Neuronal stem cell (in vitro differentiated cells): ENCODE data around the gene DIAPH2.

ENCODE experiments used
- DNase-seq: peaks from one replicate; pipeline ENCODE4 v3.0.0-alpha.2; 2013; ENCODE audit warnings: low spot score
- H2AFZ ChIP-seq: one replicate; pipeline ENCODE4 v1.6.1; 2013; ENCODE audit warnings: mild to moderate bottlenecking, low read length, inconsistent platforms
- H2AK5ac ChIP-seq: 2 replicates; pipeline ENCODE4 v1.6.1; 2013; ENCODE audit warnings: low read depth, mild to moderate bottlenecking, inconsistent platforms, low read length, moderate library complexity, mixed read lengths
- H2BK120ac ChIP-seq: 2 replicates; pipeline ENCODE4 v1.6.1; 2013; ENCODE audit warnings: low read depth, mild to moderate bottlenecking, inconsistent platforms, low read length, moderate library complexity, mixed read lengths
- H2BK12ac ChIP-seq: one replicate; pipeline ENCODE4 v1.6.1; 2013; ENCODE audit warnings: low read length, inconsistent platforms
- H2BK15ac ChIP-seq: 2 replicates; pipeline ENCODE4 v1.6.1; 2013; ENCODE audit warnings: mild to moderate bottlenecking, low read length, inconsistent platforms, mixed read lengths
- H2BK5ac ChIP-seq: one replicate; pipeline ENCODE4 v1.6.1; 2013; ENCODE audit warnings: inconsistent platforms, mild to moderate bottlenecking, low read length, moderate library complexity
- H3K14ac ChIP-seq: one replicate; pipeline ENCODE4 v1.6.1; 2013; ENCODE audit warnings: low read length, inconsistent platforms
- H3K18ac ChIP-seq: 2 replicates; pipeline ENCODE4 v1.6.1; 2013; ENCODE audit warnings: low read length, inconsistent platforms
- H3K23ac ChIP-seq: 2 replicates; pipeline ENCODE4 v1.6.1; 2013; ENCODE audit warnings: low read depth, mild to moderate bottlenecking, mixed read lengths, low read length, inconsistent platforms; ENCODE audit not compliant: poor library complexity
- H3K27ac ChIP-seq: replicated peaks from 3 replicates; pipeline ENCODE4 v1.5.1; 2013; ENCODE audit warnings: low read length, inconsistent platforms
- H3K27me3 ChIP-seq, 3 experiments: 2 replicates each; pipeline ENCODE4 v1.6.1; 2013; ENCODE audit warnings: low read length in 3 of 3, mild to moderate bottlenecking in 2 of 3, inconsistent platforms in 1 of 3, low read depth in 1 of 3, mixed read lengths in 1 of 3, moderate library complexity in 1 of 3; ENCODE audit not compliant: control insufficient read depth in 3 of 3, insufficient read depth in 3 of 3
- H3K36me3 ChIP-seq, 2 donors: replicated peaks in 1 of 2; 2 replicates each; pipeline ENCODE4 v1.6.1; 2013; ENCODE audit warnings: low read length in 2 of 2; ENCODE audit not compliant: control insufficient read depth in 2 of 2, insufficient read depth in 2 of 2
- H3K4ac ChIP-seq: 2 replicates; pipeline ENCODE4 v1.6.1; 2013; ENCODE audit warnings: inconsistent platforms, mild to moderate bottlenecking, low read length, moderate library complexity
- H3K4me1 ChIP-seq, 2 donors: 1 replicate in 1 of 2; 2 replicates in 1 of 2; pipeline ENCODE4 v1.6.1; 2013; ENCODE audit warnings: low read length in 2 of 2, low read depth in 1 of 2; ENCODE audit not compliant: control insufficient read depth in 2 of 2, insufficient read depth in 1 of 2
- H3K4me2 ChIP-seq: one replicate; pipeline ENCODE4 v1.6.1; 2013; ENCODE audit warnings: mild to moderate bottlenecking, low read length, inconsistent platforms; ENCODE audit not compliant: insufficient read depth, poor library complexity, severe bottlenecking
- H3K4me3 ChIP-seq, 2 donors: 2 replicates each; pipeline ENCODE4 v1.5.1; 2013; ENCODE audit warnings: low read length in 2 of 2, mild to moderate bottlenecking in 2 of 2, inconsistent platforms in 1 of 2, moderate library complexity in 1 of 2
- H3K79me1 ChIP-seq: one replicate; pipeline ENCODE4 v1.6.1; 2013; ENCODE audit warnings: low read depth, mild to moderate bottlenecking, inconsistent platforms, low read length, moderate library complexity
- H3K9ac ChIP-seq: one replicate; pipeline ENCODE4 v1.6.1; 2013; ENCODE audit warnings: mild to moderate bottlenecking, low read depth, low read length, inconsistent platforms; ENCODE audit not compliant: poor library complexity
- H3K9me3 ChIP-seq, 2 donors: replicated peaks in 1 of 2; 2 replicates each; pipeline versions ENCODE3 to v1.6.1; 2013; ENCODE audit warnings: low read length in 2 of 2, mild to moderate bottlenecking in 2 of 2, inconsistent platforms in 1 of 2, low read depth in 1 of 2, mixed read lengths in 1 of 2, moderate library complexity in 1 of 2; ENCODE audit not compliant: control insufficient read depth in 2 of 2, insufficient read depth in 1 of 2
- H4K8ac ChIP-seq: one replicate; pipeline ENCODE4 v1.6.1; 2013; ENCODE audit warnings: low read depth, mild to moderate bottlenecking, inconsistent platforms, low read length, moderate library complexity
- H4K91ac ChIP-seq: one replicate; pipeline ENCODE4 v1.6.1; 2013; ENCODE audit warnings: low read length, low read depth, mild to moderate bottlenecking, inconsistent platforms; ENCODE audit not compliant: poor library complexity
- WGBS, 2 donors: extraction: QIAGEN DNeasy Blood & Tissue Kit; methylation state at CpG; one replicate each; pipeline ENCODE4 v1.1.7; 2013; ENCODE audit warnings: missing lambda C conversion rate in 2 of 2, mixed read lengths in 1 of 2; ENCODE audit not compliant: insufficient read length in 2 of 2, insufficient replicate concordance in 1 of 2; ENCODE audit errors: extremely low coverage in 2 of 2; 5-methylcytosine and 5-hydroxymethylcytosine counted together

The DIAPH2 gene

DNA sequence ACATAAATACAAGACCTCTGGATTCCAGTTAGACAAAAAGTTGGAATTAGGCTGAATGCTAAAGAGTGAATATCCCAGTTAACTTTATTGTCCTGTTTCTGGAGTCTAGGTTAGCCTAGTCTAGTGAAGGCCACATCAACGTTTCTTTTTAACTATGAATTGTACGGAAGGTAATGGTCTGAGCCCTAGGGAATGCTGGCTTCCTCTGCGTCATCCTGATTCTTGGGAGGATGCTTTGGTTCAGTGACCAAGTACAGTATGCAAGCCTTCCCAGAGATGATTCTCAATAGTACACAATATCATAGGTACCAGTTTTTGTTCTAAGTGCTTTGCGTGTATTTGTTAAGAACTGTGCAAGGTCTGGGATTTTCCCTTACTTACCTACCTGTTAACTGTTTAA, 11.8 kb downstream of the DIAPH2 start:
- no CpG with 5 or more reads among the region's 4 CpGs for WGBS, 2 donors
- no peaks in the 10 kb centered on the region for H3K9me3 ChIP-seq
- no peak overlapping the region for H3K14ac ChIP-seq
- no peak for DNase-seq
- H3K4me1 ChIP-seq = no peaks in the 10 kb centered on the region
- no peak overlapping the region for H2BK120ac ChIP-seq
- no peak overlapping the region for H3K23ac ChIP-seq
- H4K8ac ChIP-seq = no peak overlapping the region
- no peak overlapping the region for H3K4ac ChIP-seq
- H3K79me1 ChIP-seq = no peaks in the 10 kb centered on the region
- no peaks in the 10 kb centered on the region for H3K27me3 ChIP-seq
- no peak overlapping the region for H2BK5ac ChIP-seq
- no peak overlapping the region for H2AFZ ChIP-seq
- no peak overlapping the region for H2BK12ac ChIP-seq
- no peak overlapping the region for H4K91ac ChIP-seq
- no peak overlapping the region for H3K18ac ChIP-seq
- H3K4me3 ChIP-seq = no peak overlapping the region
- no peak overlapping the region for H2AK5ac ChIP-seq
- no peak overlapping the region for H3K4me2 ChIP-seq
- no peaks in the 10 kb centered on the region for H3K36me3 ChIP-seq
- no peak overlapping the region for H3K27ac ChIP-seq
- H2BK15ac ChIP-seq = no peak overlapping the region
- H3K9ac ChIP-seq = no peak overlapping the region

DNA sequence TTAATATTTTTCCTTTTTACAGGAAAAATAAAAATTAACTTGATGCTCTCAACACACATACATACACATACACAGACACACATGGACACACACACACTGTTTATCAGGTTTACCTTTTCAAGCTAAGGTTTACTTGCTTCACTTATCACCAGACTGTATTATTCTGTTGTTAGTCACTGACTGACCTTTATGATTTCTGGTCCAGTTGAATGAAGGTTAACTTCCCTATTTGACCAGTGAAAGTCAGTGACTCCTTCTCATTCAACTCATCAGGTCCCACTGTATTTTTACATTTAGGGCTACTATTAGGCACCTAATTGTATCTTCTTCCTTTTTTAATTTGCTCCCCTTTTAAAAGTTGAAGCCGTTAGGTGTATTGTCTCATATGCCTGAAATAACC, 16.0 kb downstream of the DIAPH2 start:
- Histone ChIP-seq H3K23ac (no peak overlapping the region), H2BK5ac (no peak overlapping the region)

DNA sequence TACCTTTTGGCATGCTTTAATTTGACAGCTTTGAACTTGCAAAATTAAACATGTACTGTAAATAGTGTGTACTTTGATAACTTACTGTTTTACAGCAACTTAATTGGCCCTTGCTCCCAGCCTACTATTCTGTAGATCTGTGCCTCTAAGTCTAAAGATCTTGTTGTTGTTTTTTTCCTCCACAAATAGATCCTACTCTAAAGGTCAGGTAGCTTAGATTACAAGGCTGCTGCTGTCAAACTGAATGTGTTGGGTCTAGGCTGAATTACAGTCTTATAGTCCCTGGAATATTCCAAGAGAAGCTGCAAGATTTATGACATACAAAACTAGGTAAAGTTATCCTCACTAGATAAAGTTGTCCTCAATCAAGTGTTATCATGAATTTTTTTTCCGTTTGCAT, 18.7 kb downstream of the DIAPH2 start:
- no peak overlapping the region for H3K14ac ChIP-seq
- no peak overlapping the region for H2BK120ac ChIP-seq
- H4K91ac ChIP-seq = no peak overlapping the region
- H3K4me1 ChIP-seq = peaks cover 0 to 2% of the 10 kb centered on the region in 2 donors
- no peak overlapping the region for H2AFZ ChIP-seq
- H3K18ac ChIP-seq = no peak overlapping the region
- H3K9ac ChIP-seq = no peak overlapping the region
- H3K4me3 ChIP-seq = no peak overlapping the region
- no peak overlapping the region for H3K23ac ChIP-seq
- no peaks in the 10 kb centered on the region for H3K36me3 ChIP-seq
- no peak overlapping the region for H2BK15ac ChIP-seq
- no peak overlapping the region for H3K4me2 ChIP-seq
- H3K9me3 ChIP-seq = no peaks in the 10 kb centered on the region
- H3K27me3 ChIP-seq = no peaks in the 10 kb centered on the region
- H4K8ac ChIP-seq = no peak overlapping the region
- no peak overlapping the region for H3K27ac ChIP-seq
- no CpG with 5 or more reads among the region's 1 CpG for WGBS, 2 donors
- no peak overlapping the region for H2AK5ac ChIP-seq
- no peak for DNase-seq
- no peaks in the 10 kb centered on the region for H3K79me1 ChIP-seq
- H3K4ac ChIP-seq = no peak overlapping the region
- no peak overlapping the region for H2BK12ac ChIP-seq
- no peak overlapping the region for H2BK5ac ChIP-seq

More for the DNA sequence above, 16.0 kb downstream of the DIAPH2 start:
- H2BK12ac ChIP-seq = no peak overlapping the region
- H2AFZ ChIP-seq = no peak overlapping the region
- WGBS, 2 donors = no CpG with 5 or more reads among the region's 1 CpG
- DNase-seq = no peak
- H3K9me3 ChIP-seq = no peaks in the 10 kb centered on the region
- H3K4me2 ChIP-seq = no peak overlapping the region
- H3K14ac ChIP-seq = no peak overlapping the region
- H3K18ac ChIP-seq = no peak overlapping the region
- H3K9ac ChIP-seq = no peak overlapping the region
- no peak overlapping the region for H3K4ac ChIP-seq
- no peak overlapping the region for H2BK120ac ChIP-seq
- no peak overlapping the region for H4K8ac ChIP-seq
- H3K79me1 ChIP-seq = no peaks in the 10 kb centered on the region
- H3K27me3 ChIP-seq = no peaks in the 10 kb centered on the region
- no peak overlapping the region for H2BK15ac ChIP-seq
- no peak overlapping the region for H4K91ac ChIP-seq
- H3K4me3 ChIP-seq = no peak overlapping the region
- no peak overlapping the region for H3K27ac ChIP-seq
- no peaks in the 10 kb centered on the region for H3K36me3 ChIP-seq
- peaks cover 0 to 2% of the 10 kb centered on the region in 2 donors for H3K4me1 ChIP-seq
- H2AK5ac ChIP-seq = no peak overlapping the region

DNA sequence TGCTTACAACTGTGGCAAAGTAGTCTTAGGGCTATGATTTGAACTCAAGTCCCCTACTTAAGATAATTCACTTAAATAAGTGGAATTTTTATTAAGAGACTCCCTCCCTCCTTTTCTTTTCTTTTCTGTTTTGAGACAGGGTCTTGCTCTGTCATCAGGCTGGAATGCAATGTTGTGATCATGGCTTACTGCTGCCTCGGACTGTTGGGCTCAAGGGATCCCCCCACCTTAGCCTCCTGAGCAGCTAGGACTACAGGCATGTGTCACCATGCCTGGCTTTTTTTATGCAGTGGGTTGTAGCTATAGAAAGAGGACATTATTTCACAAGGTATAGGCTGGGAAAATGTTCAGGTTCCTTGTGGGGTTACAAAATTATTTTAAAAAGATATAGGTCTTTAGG, 19.2 kb downstream of the DIAPH2 start:
- H2BK15ac ChIP-seq = no peak overlapping the region
- H3K4me3 ChIP-seq = no peak overlapping the region
- no peak overlapping the region for H4K8ac ChIP-seq
- no peaks in the 10 kb centered on the region for H3K36me3 ChIP-seq
- H3K23ac ChIP-seq = no peak overlapping the region
- DNase-seq = no peak
- no peak overlapping the region for H3K4me2 ChIP-seq
- peaks cover 0 to 2% of the 10 kb centered on the region in 2 donors for H3K4me1 ChIP-seq
- H4K91ac ChIP-seq = no peak overlapping the region
- WGBS, 2 donors = no CpG with 5 or more reads among the region's 1 CpG
- no peaks in the 10 kb centered on the region for H3K79me1 ChIP-seq
- no peak overlapping the region for H3K4ac ChIP-seq
- no peak overlapping the region for H2BK5ac ChIP-seq
- H3K27me3 ChIP-seq = no peaks in the 10 kb centered on the region
- no peak overlapping the region for H3K18ac ChIP-seq
- H3K9me3 ChIP-seq = no peaks in the 10 kb centered on the region
- no peak overlapping the region for H3K27ac ChIP-seq
- no peak overlapping the region for H2BK12ac ChIP-seq
- no peak overlapping the region for H3K14ac ChIP-seq
- no peak overlapping the region for H2AK5ac ChIP-seq
- H3K9ac ChIP-seq = no peak overlapping the region
- no peak overlapping the region for H2AFZ ChIP-seq
- no peak overlapping the region for H2BK120ac ChIP-seq
